ENCODE data around the gene NEURL1. TPM values are rescaled to one million over a fixed set of nuclear protein-coding genes. Genes with fewer than 3 reads are reported as not detected.

The NEURL1 gene
- total RNA-seq, 2 experiments from 2014 or later, result 0.47 TPM; not detected in 1

GRCh38 chr10:103583871-103584215 is 90.3 kb downstream of the NEURL1 start:
- Histone ChIP-seq H3K79me2 (ENCODE audit: insufficient read depth, low read depth, low read length) (no peaks in the 10 kb centered on the region), H3K4me3 (ENCODE audit: low read depth, low read length, poor library complexity, severe bottlenecking) (peak overlapping the region; percentile 46), H3K4me2 (ENCODE audit: low read length) (peak overlapping the region; percentile 27), H3K36me3 (ENCODE audit: insufficient read depth, low read length) (no peaks in the 10 kb centered on the region), H3K9me3 (ENCODE audit: low read length) (no peaks in the 10 kb centered on the region), H4K20me1 (ENCODE audit: insufficient read depth, low read length) (no peaks in the 10 kb centered on the region), H2AFZ (ENCODE audit: low read length) (peak overlapping the region; percentile 88), H3K4me1 (ENCODE audit: insufficient read depth, low read length, poor library complexity, severe bottlenecking) (peaks cover 9% of the 10 kb centered on the region), H3K27ac (ENCODE audit: low read depth, low read length, poor library complexity, severe bottlenecking) (peak overlapping the region; percentile 10), H3K9me2 (ENCODE audit: insufficient read depth, low read length) (no peaks in the 10 kb centered on the region)
- ChIA-PET CTCF (ENCODE audit: unreplicated experiment) (no interaction called here), POLR2A (interaction anchor here (0.7 kb wide), 1 partner anchor 189 kb away, joined by 3 read pairs; no protein-coding TSS in a partner anchor)
- TF ChIP-seq EZH2phosphoT487 (IDR thresholded peaks at IDR 0.05; ENCODE audit: borderline replicate concordance, low read depth, low read length), result no peak
- no peak for TF ChIP-seq CTCF (conservative IDR thresholded peaks at IDR 0.05; ENCODE audit: low read length)
- no TSS peak for BruUV-seq (replicated peaks)
- intact Hi-C loops (cut with micrococcal nuclease; ENCODE audit: unreplicated experiment), result no loop called here
- DNase-seq (ENCODE audit: low spot score), result no peak

GRCh38 chr10:103584216-103585010 is 90.9 kb downstream of the NEURL1 start:
- Histone ChIP-seq H3K4me3 (ENCODE audit: low read depth, low read length, poor library complexity, severe bottlenecking) (peak overlapping the region; percentile 46), H3K9me3 (ENCODE audit: low read length) (no peaks in the 10 kb centered on the region), H3K4me2 (ENCODE audit: low read length) (peak overlapping the region; percentile 27), H3K27ac (ENCODE audit: low read depth, low read length, poor library complexity, severe bottlenecking) (peak overlapping the region; percentile 10), H3K36me3 (ENCODE audit: insufficient read depth, low read length) (no peaks in the 10 kb centered on the region), H4K20me1 (ENCODE audit: insufficient read depth, low read length) (no peaks in the 10 kb centered on the region), H3K79me2 (ENCODE audit: insufficient read depth, low read depth, low read length) (no peaks in the 10 kb centered on the region), H3K4me1 (ENCODE audit: insufficient read depth, low read length, poor library complexity, severe bottlenecking) (peaks cover 9% of the 10 kb centered on the region), H3K9me2 (ENCODE audit: insufficient read depth, low read length) (no peaks in the 10 kb centered on the region), H2AFZ (ENCODE audit: low read length) (peak overlapping the region; percentile 88)
- ChIA-PET CTCF (ENCODE audit: unreplicated experiment) (no interaction called here), POLR2A (interaction anchor here (0.7 kb wide), 1 partner anchor 189 kb away, joined by 3 read pairs; no protein-coding TSS in a partner anchor)
- TF ChIP-seq CTCF (conservative IDR thresholded peaks at IDR 0.05; ENCODE audit: low read length) (no peak), EZH2phosphoT487 (IDR thresholded peaks at IDR 0.05; ENCODE audit: borderline replicate concordance, low read depth, low read length) (no peak)
- intact Hi-C loops (cut with micrococcal nuclease; ENCODE audit: unreplicated experiment), result no loop called here
- peak; percentile 71 for DNase-seq (ENCODE audit: low spot score)
- no TSS peak for BruUV-seq (replicated peaks)

GRCh38 chr10:103585011-103585405 is 91.5 kb downstream of the NEURL1 start:
- H3K4me1 ChIP-seq (ENCODE audit: insufficient read depth, low read length, poor library complexity, severe bottlenecking), result peaks cover 9% of the 10 kb centered on the region
- ChIA-PET CTCF (ENCODE audit: unreplicated experiment) (no interaction called here), POLR2A (no interaction called here)
- H2AFZ ChIP-seq (ENCODE audit: low read length), result no peak overlapping the region
- TF ChIP-seq EZH2phosphoT487 (IDR thresholded peaks at IDR 0.05; ENCODE audit: borderline replicate concordance, low read depth, low read length), result no peak
- TF ChIP-seq CTCF (conservative IDR thresholded peaks at IDR 0.05; ENCODE audit: low read length), result no peak
- no TSS peak for BruUV-seq (replicated peaks)
- H3K4me2 ChIP-seq (ENCODE audit: low read length), result no peak overlapping the region
- H4K20me1 ChIP-seq (ENCODE audit: insufficient read depth, low read length), result no peaks in the 10 kb centered on the region
- intact Hi-C loops (cut with micrococcal nuclease; ENCODE audit: unreplicated experiment), result no loop called here
- H3K36me3 ChIP-seq (ENCODE audit: insufficient read depth, low read length), result no peaks in the 10 kb centered on the region
- no peak overlapping the region for H3K27ac ChIP-seq (ENCODE audit: low read depth, low read length, poor library complexity, severe bottlenecking)
- no peak overlapping the region for H3K4me3 ChIP-seq (ENCODE audit: low read depth, low read length, poor library complexity, severe bottlenecking)
- no peaks in the 10 kb centered on the region for H3K79me2 ChIP-seq (ENCODE audit: insufficient read depth, low read depth, low read length)
- no peak for DNase-seq (ENCODE audit: low spot score)
- H3K9me3 ChIP-seq (ENCODE audit: low read length), result no peaks in the 10 kb centered on the region
- no peaks in the 10 kb centered on the region for H3K9me2 ChIP-seq (ENCODE audit: insufficient read depth, low read length)
